HepG2 (cell line): ENCODE data around the gene RNF40. TPM values are rescaled to one million over a fixed set of nuclear protein-coding genes. Genes with fewer than 3 reads are reported as not detected.

Experiments
- AKAP8 ChIP-seq: sonication (generic); formaldehyde crosslinking; IDR thresholded peaks from 2 replicates; pipeline ENCODE4 v1.5.1; 2020; ENCODE audit warnings: mild to moderate bottlenecking, missing genetic modification reagents
- FOXA3 ChIP-seq: IDR thresholded peaks from 2 replicates; pipeline ENCODE4 v1.6.1; 2016; ENCODE audit warnings: missing genetic modification reagents, missing compliant biosample characterization
- GATAD2A ChIP-seq: IDR thresholded peaks from 2 replicates; pipeline ENCODE4 v1.6.1; 2016
- MIXL1 ChIP-seq: IDR thresholded peaks from 2 replicates; pipeline ENCODE4 v1.6.1; 2016
- NR2C2 ChIP-seq: sonication (generic); formaldehyde crosslinking; IDR thresholded peaks from 2 replicates; pipeline ENCODE4 v1.4.0; 2020; ENCODE audit warnings: missing genetic modification reagents, mild to moderate bottlenecking, moderate library complexity, borderline replicate concordance
- NR2F6 ChIP-seq, 2 experiments: IDR thresholded peaks; 2 replicates each; pipeline ENCODE4 v1.6.1; 2016; ENCODE audit warnings: antibody characterized with exemption in 1 of 2, mild to moderate bottlenecking in 1 of 2
- RBM22 ChIP-seq: fragments of 200-400 bp; formaldehyde crosslinking; optimal IDR thresholded peaks from 2 replicates; pipeline ENCODE3; 2017; ENCODE audit warnings: mild to moderate bottlenecking, low read length, moderate library complexity
- SMARCC2 ChIP-seq: fragments of 450-650 bp; IDR thresholded peaks from 2 replicates; pipeline ENCODE4 v1.6.1; 2017; ENCODE audit warnings: antibody characterized with exemption, mild to moderate bottlenecking
- SNRNP70 ChIP-seq: fragments of 200-400 bp; formaldehyde crosslinking; IDR thresholded peaks from 2 replicates; pipeline ENCODE4 v1.6.1; 2017; ENCODE audit warnings: mild to moderate bottlenecking, low read depth, low read length, moderate library complexity
- ZMYM3 ChIP-seq: sonication (generic); formaldehyde crosslinking; IDR thresholded peaks from 2 replicates; pipeline ENCODE4 v1.5.1; 2020; ENCODE audit warnings: mild to moderate bottlenecking, missing genetic modification reagents
- ZNF121 ChIP-seq: sonication (generic); formaldehyde crosslinking; IDR thresholded peaks from 2 replicates; pipeline ENCODE4 v1.5.0; 2020; ENCODE audit warnings: mild to moderate bottlenecking, missing genetic modification reagents
- ZNF207 ChIP-seq: fragments of 450-650 bp; IDR thresholded peaks from 2 replicates; pipeline ENCODE4 v1.6.1; 2016; ENCODE audit warnings: antibody characterized with exemption, borderline replicate concordance
- ZNF432 ChIP-seq: sonication (generic); formaldehyde crosslinking; IDR thresholded peaks from 2 replicates; pipeline ENCODE4 v1.5.0; 2020; ENCODE audit warnings: missing genetic modification reagents, mild to moderate bottlenecking, borderline replicate concordance
- ZNF510 ChIP-seq: sonication (generic); formaldehyde crosslinking; IDR thresholded peaks from 2 replicates; pipeline ENCODE4 v1.4.0; 2020; ENCODE audit warnings: low read depth, mild to moderate bottlenecking, missing genetic modification reagents
- ZNF619 ChIP-seq: sonication (generic); formaldehyde crosslinking; IDR thresholded peaks from 2 replicates; pipeline ENCODE4 v1.4.0; 2020; ENCODE audit warnings: mild to moderate bottlenecking, missing genetic modification reagents
- ZNF703 ChIP-seq: sonication (generic); formaldehyde crosslinking; IDR thresholded peaks from 2 replicates; pipeline ENCODE4 v1.5.1; 2020; ENCODE audit warnings: missing genetic modification reagents, mild to moderate bottlenecking, moderate library complexity, borderline replicate concordance
- ZSCAN20 ChIP-seq: sonication (generic); formaldehyde crosslinking; IDR thresholded peaks from 2 replicates; pipeline ENCODE4 v1.4.0; 2020; ENCODE audit warnings: missing genetic modification reagents, mild to moderate bottlenecking, borderline replicate concordance
- polyA plus RNA-seq, 8 experiments: library from polyadenylated mRNA; depleted of rRNA in 3 of 8; stranded (reverse) in 7 of 8; unstranded in 1 of 8; fragments of >200 nt; fragmentation: Illumina TruSeq in 4 of 8; extraction: Trizol in 4 of 8; gene quantifications; 2 replicates each; pipeline versions ENCODE4 v1.2.1 to v1.2.3, GENCODE V29; 2011 to 2016; ENCODE audit warnings: low read depth in 4 of 8, missing spikeins in 1 of 8, mixed read lengths in 1 of 8; ENCODE audit not compliant: insufficient read depth in 1 of 8
- total RNA-seq, 5 experiments: library from RNA; depleted of rRNA; stranded (reverse); fragments of >200 nt; fragmentation: Illumina TruSeq; extraction: Trizol; gene quantifications; 2 replicates each; pipeline ENCODE4 v1.2.3, GENCODE V29; 2016; ENCODE audit warnings: low read depth in 1 of 5
- TF ChIP-seq, protein P1 (sequence below): sonication (generic); formaldehyde crosslinking; IDR thresholded peaks from 2 replicates; pipeline ENCODE4 v1.8.1; 2023; ENCODE audit warnings: mild to moderate bottlenecking, moderate library complexity, missing genetic modification reagents
- TF ChIP-seq, protein P2 (sequence below): sonication (generic); formaldehyde crosslinking; IDR thresholded peaks from 2 replicates; pipeline ENCODE4 v1.8.0; 2022; ENCODE audit warnings: missing genetic modification reagents, low read depth, mild to moderate bottlenecking, borderline replicate concordance
- TF ChIP-seq, protein P3 (sequence below): sonication (generic); formaldehyde crosslinking; IDR thresholded peaks from 2 replicates; pipeline ENCODE4 v1.8.1; 2022; ENCODE audit warnings: low read depth, mild to moderate bottlenecking, missing genetic modification reagents
- TF ChIP-seq, protein P4 (sequence below): sonication (generic); formaldehyde crosslinking; IDR thresholded peaks from 2 replicates; pipeline ENCODE4 v1.5.1; 2020; ENCODE audit warnings: missing genetic modification reagents, mild to moderate bottlenecking, borderline replicate concordance
- TF ChIP-seq, protein P5 (sequence below): sonication (generic); formaldehyde crosslinking; IDR thresholded peaks from 2 replicates; pipeline ENCODE4 v1.8.0; 2022; ENCODE audit warnings: missing genetic modification reagents, mild to moderate bottlenecking, inconsistent platforms, borderline replicate concordance
- TF ChIP-seq, protein P6 (sequence below): sonication (generic); formaldehyde crosslinking; IDR thresholded peaks from 2 replicates; pipeline ENCODE4 v1.4.0; 2020; ENCODE audit warnings: missing genetic modification reagents

Gene RNF40
- total and polyA plus RNA-seq, 2 of the 13 experiments (the other 11 are each of a cell fraction or from before 2014, with no cell fraction given) = 84.0 to 85.6 TPM

DNA sequence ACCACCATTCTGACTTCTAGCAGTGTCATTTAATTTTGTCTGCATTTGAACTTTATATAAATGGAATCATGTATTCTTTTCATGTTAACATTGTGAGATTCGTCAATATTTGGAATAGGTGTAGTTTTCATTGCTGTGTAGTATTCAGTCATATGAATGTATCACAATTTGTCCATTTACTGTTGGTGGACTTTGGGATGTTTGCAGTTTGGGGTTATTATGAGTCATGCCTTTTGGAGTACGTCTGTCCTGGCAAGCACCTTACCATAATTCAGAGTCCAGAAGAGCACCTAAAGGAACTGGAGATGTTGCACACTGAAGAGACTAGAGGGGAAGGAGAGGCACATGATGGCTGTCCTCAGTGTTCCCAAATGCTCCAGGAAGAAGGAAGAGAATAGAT is 17.0 kb upstream of the RNF40 start (continued):
- TF ChIP-seq, protein P1, sequence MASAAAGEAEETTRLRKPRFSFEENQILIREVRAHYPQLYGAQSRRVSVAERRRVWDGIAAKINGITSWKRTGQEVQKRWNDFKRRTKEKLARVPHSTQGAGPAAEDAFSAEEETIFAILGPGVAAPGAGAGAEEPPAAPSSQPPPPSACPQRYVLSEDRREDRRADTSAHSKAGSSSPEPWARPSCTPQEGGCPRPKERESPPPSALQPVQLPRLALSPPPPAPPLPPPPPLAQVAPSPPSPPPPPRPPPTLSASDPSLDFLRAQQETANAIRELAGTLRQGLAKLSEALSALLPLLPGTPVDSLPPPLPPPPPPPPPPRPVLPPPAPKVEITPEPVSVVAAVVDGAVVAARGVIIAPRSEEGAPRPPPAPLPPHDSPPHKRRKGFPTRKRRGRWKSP = no peak
- TF ChIP-seq, protein P2, sequence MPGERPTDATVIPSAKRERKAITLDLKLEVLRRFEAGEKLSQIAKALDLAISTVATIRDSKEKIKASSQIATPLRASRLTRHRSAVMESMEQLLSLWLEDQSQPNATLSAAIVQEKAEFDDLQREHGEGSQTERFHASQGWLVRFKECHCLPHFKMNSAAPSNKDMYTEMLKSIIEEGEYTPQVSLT (CRISPR knock-in tag) = no peak
- TF ChIP-seq ZNF510 (CRISPR knock-in tag) = no peak
- TF ChIP-seq ZNF121 (CRISPR knock-in tag) = no peak
- TF ChIP-seq NR2F6 (IDR thresholded peaks at IDR 0.05) = 0 out of 2 replicates have a peak, but pooled peaks have one; percentile 14
- TF ChIP-seq NR2F6 (CRISPR knock-in tag; IDR thresholded peaks at IDR 0.05) = no peak
- no peak for TF ChIP-seq ZNF703 (CRISPR knock-in tag)
- TF ChIP-seq, protein P3, sequence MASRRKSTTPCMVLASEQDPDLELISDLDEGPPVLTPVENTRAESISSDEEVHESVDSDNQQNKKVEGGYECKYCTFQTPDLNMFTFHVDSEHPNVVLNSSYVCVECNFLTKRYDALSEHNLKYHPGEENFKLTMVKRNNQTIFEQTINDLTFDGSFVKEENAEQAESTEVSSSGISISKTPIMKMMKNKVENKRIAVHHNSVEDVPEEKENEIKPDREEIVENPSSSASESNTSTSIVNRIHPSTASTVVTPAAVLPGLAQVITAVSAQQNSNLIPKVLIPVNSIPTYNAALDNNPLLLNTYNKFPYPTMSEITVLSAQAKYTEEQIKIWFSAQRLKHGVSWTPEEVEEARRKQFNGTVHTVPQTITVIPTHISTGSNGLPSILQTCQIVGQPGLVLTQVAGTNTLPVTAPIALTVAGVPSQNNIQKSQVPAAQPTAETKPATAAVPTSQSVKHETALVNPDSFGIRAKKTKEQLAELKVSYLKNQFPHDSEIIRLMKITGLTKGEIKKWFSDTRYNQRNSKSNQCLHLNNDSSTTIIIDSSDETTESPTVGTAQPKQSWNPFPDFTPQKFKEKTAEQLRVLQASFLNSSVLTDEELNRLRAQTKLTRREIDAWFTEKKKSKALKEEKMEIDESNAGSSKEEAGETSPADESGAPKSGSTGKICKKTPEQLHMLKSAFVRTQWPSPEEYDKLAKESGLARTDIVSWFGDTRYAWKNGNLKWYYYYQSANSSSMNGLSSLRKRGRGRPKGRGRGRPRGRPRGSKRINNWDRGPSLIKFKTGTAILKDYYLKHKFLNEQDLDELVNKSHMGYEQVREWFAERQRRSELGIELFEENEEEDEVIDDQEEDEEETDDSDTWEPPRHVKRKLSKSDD (CRISPR knock-in tag) = no peak
- peak; percentile 70; the same call in 1 of the 2 replicates for TF ChIP-seq SMARCC2
- no peak for TF ChIP-seq SNRNP70
- peak; percentile 58; the same call in 1 of the 2 replicates for TF ChIP-seq MIXL1 (CRISPR knock-in tag)
- peak; percentile 48 for TF ChIP-seq GATAD2A (CRISPR knock-in tag)
- TF ChIP-seq, protein P4, sequence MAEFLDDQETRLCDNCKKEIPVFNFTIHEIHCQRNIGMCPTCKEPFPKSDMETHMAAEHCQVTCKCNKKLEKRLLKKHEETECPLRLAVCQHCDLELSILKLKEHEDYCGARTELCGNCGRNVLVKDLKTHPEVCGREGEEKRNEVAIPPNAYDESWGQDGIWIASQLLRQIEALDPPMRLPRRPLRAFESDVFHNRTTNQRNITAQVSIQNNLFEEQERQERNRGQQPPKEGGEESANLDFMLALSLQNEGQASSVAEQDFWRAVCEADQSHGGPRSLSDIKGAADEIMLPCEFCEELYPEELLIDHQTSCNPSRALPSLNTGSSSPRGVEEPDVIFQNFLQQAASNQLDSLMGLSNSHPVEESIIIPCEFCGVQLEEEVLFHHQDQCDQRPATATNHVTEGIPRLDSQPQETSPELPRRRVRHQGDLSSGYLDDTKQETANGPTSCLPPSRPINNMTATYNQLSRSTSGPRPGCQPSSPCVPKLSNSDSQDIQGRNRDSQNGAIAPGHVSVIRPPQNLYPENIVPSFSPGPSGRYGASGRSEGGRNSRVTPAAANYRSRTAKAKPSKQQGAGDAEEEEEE (CRISPR knock-in tag) = no peak
- no peak for TF ChIP-seq ZNF207
- TF ChIP-seq ZNF432 (CRISPR knock-in tag) = no peak
- TF ChIP-seq, protein P5, sequence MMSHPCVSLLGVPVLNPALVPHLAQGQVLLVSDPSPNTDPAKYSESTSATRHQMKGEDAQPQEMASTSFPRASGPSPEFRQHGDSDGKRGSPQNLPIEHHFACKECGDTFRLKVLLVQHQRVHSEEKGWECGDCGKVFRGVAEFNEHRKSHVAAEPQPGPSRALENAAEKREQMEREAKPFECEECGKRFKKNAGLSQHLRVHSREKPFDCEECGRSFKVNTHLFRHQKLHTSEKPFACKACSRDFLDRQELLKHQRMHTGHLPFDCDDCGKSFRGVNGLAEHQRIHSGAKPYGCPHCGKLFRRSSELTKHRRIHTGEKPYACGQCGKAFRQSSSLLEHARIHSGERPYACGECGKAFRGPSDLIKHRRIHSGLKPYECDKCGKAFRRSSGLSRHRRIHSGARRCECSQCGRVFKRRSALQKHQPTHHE (CRISPR knock-in tag) = no peak
- peak; percentile 54 for TF ChIP-seq FOXA3
- peak; percentile 66; the same call in 1 of the 2 replicates for TF ChIP-seq ZMYM3
- no peak for TF ChIP-seq AKAP8
- TF ChIP-seq NR2C2 (CRISPR knock-in tag) = peak; percentile 27; the same call in 1 of the 2 replicates
- no peak for TF ChIP-seq ZNF619
- TF ChIP-seq, protein P6, sequence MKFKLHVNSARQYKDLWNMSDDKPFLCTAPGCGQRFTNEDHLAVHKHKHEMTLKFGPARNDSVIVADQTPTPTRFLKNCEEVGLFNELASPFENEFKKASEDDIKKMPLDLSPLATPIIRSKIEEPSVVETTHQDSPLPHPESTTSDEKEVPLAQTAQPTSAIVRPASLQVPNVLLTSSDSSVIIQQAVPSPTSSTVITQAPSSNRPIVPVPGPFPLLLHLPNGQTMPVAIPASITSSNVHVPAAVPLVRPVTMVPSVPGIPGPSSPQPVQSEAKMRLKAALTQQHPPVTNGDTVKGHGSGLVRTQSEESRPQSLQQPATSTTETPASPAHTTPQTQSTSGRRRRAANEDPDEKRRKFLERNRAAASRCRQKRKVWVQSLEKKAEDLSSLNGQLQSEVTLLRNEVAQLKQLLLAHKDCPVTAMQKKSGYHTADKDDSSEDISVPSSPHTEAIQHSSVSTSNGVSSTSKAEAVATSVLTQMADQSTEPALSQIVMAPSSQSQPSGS = peak; percentile 48; the same call in 1 of the 2 replicates
- TF ChIP-seq RBM22 = no peak
- no peak for TF ChIP-seq ZSCAN20 (CRISPR knock-in tag)
